SKM-1 treated with dmso at 0.1 percent for 144 hours (cell line): ENCODE measurements around the gene SAE1.
A peak's percentile ranks its signal among the peaks of the same experiment; 100 is the strongest.
"Not testable (repeated sequence)": the region's sequence is repeated elsewhere in the genome, so short reads cannot be mapped to it uniquely, and the experiment has no call there.

Source experiments
- DNase-seq: peaks from one replicate; lab custom pipeline; 2025; ENCODE audit not compliant: unreplicated experiment; lab: John Stamatoyannopoulos, UW

SAE1 gene

DNA sequence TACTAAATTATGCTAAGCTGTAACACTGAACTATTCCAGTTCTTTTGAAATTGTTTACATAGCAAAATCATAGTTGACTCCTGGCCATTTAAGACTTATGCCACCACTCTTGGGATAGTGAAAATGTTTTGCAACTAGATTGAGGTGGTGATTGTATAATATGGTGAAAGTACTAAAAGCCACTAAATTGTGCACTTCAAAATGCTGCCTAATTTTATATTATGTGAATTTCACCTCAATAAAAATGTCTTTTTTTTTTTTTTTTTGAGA, 5.0 kb upstream of the SAE1 start:
- DNase-seq, result no peak

DNA sequence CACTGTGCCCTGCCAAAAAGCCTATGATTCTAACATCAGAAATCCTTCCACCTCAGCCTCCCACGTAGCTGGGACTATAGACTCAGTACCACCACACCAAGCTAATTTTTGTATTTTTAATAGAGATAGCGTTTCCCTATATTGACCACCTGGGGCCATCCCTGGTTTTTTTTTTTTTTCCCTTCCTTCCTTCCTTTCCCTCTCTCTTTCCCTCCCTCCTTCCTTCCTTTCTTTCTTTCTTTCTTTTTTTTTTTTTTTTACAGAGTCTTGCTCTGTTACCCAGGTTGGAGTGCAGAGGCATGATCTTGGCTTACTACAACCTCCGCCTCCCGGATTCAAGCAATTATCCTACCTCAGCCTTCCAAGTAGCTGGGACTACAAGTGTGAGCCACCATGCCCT, 1.1 kb upstream of the SAE1 start:
- DNase-seq, result no peak

DNA sequence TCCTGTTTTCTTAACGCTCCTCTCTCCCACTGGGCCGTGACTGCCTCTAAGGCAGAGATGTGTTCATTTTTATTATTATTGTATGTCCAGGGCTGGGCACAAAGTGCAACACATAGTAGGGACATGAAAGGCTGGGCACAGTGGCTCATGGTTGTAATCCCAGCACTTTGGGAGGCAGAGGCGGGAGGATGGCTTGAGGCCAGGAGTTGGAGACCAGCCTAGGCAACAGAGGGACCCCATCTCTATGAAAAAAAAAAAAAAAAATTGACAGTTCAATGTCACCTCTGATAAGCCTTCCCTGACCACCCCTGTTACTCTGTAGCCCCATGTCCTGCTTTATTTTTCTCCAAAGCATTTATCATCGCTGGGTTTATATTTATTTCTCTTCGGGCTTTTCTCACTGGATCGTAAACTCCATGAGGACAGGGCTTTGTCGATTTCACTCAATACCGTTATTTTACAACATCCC, 481 bp upstream of the SAE1 start:
- DNase-seq, result no peak

DNA sequence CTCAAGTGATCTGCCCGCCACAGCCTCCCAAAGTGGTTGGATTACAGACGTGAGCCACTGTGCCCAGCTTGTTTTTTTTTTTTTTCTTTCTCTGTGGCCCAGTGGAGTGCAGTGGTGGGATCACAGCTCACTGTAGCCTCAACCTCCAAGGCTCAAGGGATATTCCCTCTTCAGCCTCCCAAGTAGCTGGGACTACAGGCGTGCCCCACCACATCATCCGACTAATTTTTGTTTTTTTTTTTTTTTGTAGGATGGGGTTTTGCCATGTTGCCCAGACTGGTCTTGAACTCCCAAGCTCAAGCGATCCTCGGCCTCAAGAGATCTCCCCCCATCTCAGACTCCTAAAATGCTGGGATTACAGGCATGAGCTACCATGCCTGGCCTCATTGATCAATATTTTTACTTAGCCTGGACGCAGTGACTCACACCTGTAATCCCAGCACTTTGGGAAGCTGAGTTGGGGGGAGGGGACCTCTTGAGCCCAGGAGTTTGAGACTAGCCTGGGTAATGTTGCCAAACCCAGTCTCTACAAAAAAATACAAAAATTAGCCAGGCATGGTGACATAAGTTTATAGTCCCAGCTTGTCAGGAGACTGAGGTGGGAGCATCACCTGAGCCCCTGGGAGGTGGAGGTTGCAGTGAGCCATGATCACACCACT, 1.7 kb downstream of the SAE1 start:
- DNase-seq, result no peak

DNA sequence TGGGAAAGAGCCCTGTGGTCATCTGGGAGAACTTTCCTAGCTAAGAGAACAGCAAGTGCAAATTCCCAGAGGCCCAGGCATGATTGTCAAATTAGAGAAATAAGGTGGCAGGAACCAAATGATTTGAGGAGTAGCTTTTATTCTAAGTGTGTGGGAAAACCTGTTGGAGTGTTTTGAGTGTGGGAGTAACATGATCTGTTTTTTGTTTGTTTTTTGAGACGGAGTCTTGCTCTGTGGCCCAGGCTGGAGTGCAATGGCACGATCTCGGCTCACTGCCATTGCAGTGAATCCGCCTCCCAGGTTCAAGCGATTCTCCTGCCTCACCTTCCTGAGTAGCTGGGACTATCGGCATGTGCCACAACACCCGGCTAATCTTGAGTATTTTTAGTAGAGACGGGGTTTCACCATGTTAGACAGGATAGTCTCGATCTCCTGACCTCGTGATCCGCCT, 2.4 kb downstream of the SAE1 start:
- DNase-seq, result no peak

DNA sequence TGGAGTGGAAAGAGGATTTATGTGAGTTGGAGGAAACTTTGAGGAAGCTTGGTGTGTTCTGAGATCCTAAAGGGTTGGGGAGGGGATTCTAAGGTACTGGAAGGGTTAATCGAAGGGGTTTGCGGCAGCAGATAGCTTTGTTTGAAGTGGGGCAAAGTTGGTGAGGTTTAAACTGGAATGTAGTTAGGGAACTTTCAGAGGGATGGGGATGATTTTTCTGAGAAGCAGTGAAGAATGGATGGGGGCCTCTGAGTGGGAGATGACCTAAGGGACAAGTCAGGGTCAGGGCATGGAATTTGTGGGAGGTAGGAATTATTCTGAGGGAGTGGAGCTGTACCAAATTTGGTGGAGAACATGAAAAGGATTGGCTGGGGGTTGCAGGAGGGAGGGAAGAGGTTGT, 3.9 kb downstream of the SAE1 start:
- no peak for DNase-seq

DNA sequence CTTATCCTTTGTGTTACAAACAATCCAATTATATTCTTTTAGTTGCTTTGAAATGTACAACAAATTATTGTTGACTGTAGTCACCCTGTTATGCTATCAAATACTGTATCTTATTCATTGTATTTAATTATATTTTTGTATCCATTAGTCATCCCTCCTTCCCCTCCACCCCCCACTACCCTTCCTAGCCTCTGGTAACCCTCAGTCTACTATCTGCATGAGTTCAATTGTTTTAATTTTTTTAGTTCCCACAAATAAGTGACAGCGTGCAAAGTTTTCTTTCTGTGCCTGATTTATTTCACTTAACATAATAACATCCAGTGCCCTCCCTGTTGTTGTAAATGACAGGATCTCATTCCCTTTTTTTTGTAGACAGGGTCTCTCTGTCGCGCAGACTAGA, 4.5 kb downstream of the SAE1 start:
- DNase-seq, result no peak

DNA sequence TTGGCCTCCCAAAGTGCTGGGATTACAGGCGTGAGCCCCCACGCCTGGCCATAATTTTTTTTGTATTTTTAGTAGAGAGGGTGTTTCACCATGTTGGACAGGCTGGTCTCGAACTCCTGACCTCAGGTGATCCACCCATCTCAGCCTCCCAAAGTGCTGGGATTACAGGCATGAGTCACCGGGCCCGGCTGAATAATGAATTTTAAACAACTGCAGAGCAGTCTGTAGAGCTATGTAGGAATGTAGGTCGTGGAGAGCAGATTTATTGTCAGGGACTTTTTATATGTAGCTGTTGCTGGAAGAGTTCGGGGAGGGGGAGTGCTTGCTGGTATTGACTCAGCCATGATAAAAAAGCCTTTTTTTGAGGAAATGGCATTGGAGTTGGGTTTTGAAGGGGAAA, 10.6 kb downstream of the SAE1 start:
- DNase-seq, result not testable (repeated sequence)

DNA sequence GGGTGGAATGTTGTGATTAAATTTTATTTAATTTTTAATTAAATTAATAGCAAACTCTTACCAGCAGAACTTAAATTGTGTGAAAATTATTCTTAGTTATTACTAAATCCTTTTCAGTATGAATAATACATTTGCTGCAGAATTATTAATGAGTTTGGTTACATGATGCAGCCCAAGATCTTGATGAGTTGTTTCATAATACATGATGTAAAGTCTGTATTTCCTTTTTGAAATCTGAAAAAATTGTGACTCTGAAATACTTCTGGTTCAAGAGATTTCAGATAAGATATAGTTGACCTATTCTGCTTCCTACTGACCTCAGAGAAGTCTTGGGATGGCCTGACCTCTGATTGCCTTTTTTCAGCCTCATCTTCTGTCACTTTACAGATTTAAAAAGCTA, 11.1 kb downstream of the SAE1 start:
- DNase-seq, result no peak

DNA sequence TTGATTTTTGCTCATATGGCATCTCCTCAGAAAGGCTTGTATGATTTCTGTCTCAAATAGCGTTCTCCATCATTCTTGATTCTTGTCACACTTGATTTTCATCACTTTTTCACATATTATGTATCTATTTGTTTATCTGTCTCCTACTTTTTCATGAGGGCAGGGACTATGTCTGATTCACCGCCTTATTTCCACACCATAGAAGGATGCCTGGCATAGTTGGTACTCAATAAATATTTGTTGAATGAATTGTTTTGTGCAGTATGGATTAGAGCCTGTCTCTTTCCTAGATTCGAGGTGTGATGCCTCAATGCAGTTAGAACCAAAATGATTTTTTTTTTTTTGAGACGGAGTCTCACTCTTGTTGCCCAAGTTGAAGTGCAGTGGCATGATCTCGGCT, 12.1 kb downstream of the SAE1 start:
- no peak for DNase-seq

DNA sequence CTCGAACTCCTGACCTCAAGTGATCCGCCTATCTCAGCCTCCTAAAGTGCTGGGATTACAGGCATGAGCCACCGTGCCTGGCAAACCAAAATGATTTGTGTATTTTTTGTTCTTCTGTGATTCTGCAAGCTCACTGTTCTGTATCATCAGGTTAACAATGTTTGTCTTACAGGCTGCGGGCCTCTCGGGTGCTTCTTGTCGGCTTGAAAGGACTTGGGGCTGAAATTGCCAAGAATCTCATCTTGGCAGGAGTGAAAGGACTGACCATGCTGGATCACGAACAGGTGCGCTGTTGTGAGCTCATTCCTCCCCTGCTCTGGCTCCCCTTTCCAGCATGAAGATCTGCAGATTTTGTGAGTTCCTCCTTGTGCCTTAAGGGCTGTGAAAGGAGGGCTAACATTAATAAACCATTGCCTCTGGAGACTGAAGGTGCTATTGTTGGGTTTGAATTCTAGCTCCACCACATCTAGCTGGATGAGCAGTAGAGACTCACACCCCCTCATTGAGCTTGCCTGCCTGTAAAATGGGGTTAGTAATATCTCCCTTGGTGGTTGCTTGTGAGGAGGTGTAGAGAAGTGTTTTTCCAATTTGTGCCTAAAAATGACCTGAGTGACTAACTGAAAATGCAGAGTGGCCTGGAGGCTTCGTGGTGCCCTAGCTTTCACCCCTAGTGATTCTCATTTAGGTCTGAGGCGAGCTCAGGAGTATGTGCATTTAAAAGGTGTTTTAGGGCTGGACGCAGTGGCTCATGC, 12.9 kb downstream of the SAE1 start:
- DNase-seq, result no peak

DNA sequence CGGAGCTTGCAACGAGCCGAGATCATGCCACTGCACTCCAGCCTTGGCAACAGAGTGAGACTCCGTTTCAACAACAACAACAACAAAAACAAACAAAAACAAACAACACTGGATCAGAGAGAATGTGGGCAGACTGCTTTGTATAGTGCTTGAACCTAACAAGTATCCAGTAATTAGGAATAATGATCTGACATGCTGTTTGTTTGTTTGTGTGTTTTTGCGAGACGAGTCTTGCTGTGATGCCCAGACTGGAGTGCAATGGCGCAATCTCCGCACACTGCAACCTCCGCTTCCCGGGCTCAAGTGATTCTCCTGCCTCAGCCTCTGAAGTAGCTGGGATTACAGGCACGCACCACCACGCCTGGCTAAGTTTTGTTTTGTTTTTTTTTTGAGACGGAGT, 14.0 kb downstream of the SAE1 start:
- no peak for DNase-seq

DNA sequence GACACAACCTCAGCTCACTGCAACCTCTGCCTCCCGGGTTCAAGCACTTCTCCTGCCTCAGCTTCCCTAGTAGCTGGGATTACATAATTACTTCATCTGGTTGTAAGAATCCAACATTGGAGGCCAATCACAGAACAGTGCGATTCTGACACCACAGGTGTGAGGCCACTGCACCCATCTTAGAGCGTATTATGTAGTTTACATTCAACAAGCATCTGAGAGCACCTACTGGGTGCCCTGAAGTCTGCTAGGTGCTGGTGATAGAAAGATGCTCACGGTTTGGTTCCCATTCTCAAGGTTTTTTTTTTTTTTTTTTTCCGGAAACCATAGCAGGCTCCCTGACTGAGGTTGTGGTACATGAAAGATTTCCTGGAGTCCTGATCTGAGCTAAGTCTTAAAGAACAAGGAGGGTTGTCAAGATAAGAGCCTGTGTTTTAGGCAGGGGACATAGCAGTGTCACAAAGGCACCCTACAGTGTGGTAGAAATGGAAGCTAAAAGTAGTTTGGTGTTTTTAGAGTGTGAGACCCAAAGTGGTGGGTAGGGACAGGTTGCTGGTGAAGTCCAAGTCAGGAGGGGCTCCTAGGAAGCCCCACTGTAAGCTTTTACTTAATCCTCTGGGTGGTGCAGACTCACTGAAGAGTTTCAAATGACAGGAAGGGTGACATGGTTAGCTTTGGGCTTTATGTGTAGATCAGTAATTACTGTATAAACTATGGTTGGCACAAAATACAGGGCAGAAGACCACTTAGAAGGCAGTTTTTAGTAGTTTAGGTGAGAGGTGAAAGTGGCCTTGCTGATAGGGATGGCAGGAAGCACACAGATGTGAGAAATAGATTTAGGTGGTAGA, 15.2 kb downstream of the SAE1 start:
- no peak for DNase-seq

DNA sequence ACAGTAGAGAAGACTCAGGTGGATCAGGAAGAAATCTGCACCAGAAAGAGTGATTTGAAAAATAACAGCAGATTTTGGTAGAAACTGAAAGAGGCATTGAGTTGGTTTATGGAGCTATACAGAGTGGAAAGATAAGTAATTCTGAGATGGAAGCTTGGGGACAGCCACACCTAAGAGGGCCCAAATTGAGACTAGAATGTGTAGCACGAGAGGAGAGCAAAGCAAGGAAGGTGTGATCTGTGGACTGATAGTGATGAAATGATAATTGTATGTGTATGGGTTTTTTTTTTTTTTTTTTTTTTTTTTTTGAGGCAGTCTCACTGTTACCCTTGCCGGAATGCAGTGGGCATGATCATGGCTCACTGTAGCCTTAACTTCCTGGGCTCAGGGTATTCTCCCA, 16.3 kb downstream of the SAE1 start:
- no peak for DNase-seq

DNA sequence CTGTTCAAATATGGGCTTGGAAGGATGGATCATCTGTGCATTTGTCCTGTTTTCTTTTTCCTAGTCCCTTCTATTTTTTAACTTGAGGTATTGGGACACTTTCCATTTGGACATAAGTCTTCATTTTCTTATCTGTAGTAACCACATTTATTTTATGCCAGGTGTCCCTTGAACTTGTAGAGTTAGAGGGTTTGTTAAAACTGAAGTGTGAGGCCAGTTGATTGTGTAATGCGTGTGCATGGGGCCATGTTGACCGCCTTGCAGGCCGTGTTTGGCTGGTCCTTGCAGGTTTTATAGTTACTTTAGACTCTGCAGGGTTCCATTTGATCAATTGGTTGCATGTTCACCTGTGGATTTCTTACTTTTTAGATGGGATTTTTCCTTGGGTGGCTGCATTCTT, 21.0 kb downstream of the SAE1 start:
- no peak for DNase-seq

DNA sequence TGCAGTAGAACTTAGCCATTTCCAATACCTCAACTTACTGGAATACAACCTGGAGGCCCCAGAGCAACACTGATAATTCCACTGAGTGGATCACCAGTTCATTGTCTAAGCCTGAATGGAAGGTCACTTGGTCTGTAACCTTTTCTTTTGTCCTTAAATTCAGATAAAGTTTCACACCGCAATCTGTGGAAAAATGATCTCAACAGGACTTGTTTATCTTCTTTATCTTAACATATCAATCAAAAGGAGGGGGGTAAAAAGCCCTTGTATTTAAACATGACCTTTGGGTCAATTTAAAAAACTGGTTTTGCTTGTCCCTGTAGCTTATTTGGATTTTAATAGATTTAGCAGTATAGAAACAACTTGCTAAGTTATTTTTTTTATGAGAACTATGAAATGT, 21.6 kb downstream of the SAE1 start:
- DNase-seq, result no peak

DNA sequence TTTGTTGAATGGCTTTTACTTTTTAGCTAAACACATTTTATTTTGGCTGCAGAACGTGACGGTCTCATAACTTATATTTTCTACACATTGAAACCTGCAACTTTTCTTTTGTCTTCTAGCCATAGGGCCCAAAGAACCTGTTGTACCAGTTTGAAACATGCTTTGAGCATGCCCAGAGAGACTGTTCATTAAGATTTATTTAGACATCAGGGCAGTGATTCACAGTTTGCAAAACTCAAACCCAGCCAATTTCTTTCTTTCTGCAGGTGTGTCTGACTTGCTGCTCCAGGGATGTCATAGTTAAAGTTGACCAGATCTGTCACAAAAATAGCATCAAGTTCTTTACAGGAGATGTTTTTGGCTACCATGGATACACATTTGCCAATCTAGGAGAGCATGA, 22.0 kb downstream of the SAE1 start:
- no peak for DNase-seq

DNA sequence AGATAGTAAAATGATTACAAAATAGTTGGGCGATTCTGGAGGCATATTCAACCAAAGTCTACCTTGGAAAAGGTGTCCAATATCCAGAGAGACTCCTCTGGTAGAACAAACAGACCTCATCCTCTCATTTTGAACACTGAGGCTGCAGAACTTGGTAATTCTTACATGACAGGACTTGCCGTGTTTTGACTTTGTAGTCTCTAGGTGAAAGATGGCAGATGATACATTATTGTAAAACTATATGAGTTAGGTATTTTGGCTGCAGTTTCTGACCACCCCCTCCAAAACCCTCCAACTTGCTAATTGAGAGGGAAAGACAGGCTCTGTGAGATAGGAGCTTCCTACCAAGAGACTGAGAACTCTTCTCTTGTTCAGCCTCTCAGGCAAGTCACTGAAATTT, 22.6 kb downstream of the SAE1 start:
- DNase-seq, result no peak

DNA sequence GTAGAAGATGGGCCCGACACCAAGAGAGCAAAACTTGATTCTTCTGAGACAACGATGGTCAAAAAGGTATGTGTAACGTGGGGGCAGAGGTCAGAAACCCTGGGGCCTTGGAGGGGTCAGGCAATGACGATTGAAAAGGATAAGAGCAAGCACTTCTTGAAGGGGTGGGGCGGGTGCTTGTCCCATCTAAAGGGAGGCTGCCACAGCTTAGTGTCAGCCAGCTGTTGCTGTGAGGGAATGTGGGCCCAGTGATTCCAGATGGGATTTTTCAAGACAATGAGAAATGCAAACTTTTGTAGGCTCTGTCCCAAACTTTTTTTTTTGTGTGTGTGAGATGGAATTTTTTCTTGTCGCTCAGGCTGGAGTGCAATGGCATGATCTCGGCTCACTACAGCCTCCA, 24.5 kb downstream of the SAE1 start:
- no peak for DNase-seq

DNA sequence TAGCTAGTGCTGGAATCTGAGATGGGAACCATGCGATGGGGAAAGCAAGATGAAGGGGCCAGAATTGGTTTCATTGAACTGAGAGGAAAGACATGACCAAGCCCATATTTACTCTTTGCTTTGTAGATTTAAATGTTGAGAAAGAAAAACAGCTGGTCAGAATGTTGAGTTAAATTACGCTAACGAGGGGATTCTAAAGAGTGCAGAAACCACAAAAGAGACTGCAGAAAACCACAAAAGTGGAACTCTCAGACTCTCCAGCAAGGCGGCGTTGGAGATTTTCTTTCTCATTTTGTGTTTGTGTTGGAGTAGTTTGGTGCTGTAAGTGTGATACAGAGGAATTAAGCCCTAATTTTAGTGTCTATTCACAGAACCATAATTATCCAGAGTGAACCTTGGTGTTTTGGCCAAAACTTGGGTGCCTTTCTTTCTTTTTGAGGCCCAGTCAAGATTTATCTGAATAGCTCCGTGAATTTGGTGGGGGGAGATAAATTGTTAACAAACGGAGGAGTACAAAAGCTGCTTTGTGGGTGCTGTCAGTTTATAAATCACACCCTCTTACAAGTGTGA, 26.3 kb downstream of the SAE1 start:
- DNase-seq, result no peak

DNA sequence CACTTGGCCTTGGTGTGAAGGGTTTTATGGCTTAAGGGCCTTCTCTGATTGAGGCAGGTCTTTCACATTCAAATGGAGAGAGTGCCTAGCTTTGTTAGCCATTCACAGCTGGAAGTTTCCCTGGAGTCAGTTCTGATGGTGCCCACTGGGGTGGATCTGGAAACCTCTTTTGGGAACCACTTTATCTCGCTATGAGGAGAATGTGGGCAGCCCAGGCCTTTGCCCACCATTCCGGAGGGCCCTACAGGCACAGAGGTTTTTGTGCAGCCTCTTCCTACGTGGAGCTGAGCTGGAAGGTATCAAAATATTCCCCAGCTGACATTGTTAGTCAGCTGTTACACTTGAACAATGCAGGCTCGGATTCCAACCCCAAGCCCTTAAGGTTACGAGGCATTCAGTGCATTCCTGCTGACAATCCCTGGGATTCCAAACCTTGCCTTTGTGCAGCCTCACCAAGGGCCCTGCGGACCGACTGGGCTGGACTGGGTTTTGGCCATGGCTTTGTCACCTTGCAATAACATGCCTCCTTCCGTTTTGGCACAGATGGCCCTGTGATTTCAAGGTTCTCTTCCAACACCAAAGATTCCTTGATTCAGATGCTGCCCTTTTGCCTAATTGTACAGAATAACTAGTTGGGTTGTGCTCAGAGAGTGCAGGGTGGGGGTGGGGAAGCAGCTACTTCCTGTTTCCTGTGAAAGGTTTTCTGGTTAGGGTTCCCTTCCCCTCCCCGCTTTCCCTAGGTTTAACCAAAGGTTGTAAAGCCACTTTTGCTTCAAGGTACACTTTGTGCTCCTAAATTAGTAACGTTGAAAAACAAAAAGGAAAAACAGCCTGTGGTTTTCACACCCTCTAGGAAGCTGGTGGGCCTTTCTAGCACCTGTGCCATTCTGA, 27.0 kb downstream of the SAE1 start:
- peak; percentile 35 for DNase-seq
